HG03025 (cell line): Measurements from ENCODE around the gene TARBP1.
"Not testable (repeated sequence)": the region's sequence is repeated elsewhere in the genome, so short reads cannot be mapped to it uniquely, and the experiment has no call there.

Experiments
- ATAC-seq: cut with Tn5 transposase; IDR thresholded peaks from one replicate; pipeline ENCODE4 v1.9.1; 2021; ENCODE audit warnings: mild to moderate bottlenecking, moderate library complexity; ENCODE audit not compliant: unreplicated experiment, low FRiP score

The TARBP1 gene

DNA sequence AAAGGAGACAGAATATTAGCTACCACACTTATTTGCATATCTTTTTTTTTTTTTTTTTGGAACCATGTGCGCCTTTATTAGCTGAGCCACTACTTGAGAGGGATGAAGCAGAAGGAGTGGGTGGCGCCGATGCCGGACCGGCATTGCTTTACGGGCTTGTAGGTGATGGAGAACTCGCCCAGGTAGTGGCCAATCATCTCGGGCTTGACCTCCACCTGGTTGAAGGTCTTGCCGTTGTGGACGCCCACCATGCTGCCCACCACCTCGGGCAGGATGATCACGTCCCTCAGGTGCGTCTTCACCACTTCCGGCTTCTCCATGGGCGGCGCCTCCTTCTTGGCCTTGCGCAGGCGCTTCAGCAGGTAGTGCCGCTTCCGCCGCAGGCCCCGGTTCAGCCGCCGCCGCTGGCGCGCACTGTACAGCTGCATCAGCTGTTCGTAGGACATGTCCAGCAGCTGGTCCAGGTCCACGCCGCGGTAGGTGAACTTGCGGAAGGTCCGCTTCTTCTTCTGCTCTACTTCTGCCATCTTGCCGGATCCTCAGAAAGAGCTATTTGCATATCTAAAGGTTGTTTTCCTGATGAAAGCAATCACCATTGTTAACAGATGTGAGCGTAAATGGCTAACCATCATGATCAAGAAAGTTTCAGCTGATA is 122.2 kb downstream of the TARBP1 start:
- ATAC-seq: not testable (repeated sequence)

DNA sequence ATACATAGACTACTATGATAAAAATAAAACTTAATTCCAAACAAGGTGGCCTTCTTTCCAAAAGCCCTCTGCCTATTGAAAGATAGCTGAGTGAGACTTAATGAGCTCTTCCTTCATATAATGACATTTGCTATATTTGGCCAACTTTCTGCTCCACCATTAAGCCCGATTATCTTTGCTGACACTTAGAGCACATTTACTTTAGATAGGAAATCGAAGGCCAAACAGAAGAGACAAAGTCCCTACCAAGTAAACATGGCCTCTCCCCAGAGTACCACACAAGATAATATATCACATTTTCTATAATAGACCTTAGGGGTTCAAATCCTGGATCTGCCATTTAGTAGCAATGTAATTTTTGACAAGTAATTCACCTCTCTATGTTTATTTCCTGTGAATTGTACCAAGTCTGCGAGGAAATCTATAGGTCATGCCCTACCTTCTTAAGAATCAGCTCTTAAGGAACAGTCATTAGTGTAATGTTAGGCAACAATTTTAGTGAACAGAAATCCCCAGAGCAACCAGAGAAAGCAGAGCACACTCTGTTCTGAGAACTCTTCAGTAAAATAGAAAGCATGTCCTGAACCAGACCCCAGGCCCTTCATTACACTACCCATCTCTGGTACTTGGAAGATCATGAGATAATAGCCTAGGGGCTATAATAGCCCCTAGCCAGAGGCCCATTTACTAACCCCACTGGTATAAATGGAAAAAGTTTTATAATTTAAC is 123.0 kb downstream of the TARBP1 start:
- ATAC-seq: no peak

DNA sequence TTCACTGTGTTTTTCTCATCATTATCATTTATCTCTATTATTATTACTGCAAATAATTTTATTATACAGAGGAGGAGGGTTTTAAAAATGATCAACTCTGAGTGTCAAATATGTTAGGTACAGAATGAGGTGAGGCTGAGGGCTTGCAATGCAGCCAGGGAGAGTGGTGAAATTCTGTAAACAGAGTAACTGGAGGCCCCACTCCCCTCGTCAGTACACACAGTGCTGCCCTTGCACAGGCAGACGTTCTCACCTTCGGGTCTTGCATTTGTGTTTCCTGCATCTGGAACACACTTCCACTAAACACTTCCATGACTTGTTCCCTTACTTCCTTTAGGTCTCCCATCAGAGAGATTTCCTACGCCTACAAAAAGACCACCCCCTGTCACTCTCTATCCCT is 130.0 kb downstream of the TARBP1 start:
- ATAC-seq: no peak

- ATAC-seq: no peak
These were observed 133.7 kb downstream of the TARBP1 start for GRCh38 chr1:234345237-234345636.

DNA sequence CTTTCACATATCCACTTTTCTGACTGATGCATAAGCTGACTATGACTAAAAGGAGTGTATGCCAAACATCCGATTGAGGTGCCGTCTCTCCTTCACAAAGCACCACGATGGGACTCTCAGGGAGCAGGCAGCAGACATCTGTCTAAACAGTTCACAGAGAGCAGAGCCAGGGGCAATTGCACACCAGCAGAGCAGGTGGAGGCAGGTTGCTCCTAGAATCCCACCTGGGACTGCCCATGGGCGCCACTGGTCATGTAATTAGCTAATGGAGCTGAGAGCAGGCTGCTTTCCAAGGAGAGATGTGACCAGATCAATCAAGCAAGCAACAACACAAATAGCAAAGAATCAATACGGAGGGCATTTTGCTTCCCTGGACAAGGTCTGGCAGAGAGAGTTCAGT is 136.2 kb downstream of the TARBP1 start:
- no peak for ATAC-seq
